Measurements from ENCODE around the gene C6orf132.
"Not testable (repeated sequence)": the region's sequence is repeated elsewhere in the genome, so short reads cannot be mapped to it uniquely, and the experiment has no call there.

The C6orf132 gene

GRCh38 chr6:42171813-42172581 lies 29.6 kb upstream of the C6orf132 start:
- no peak for DNase-seq (ENCODE audit: low read depth)
- H3K4me3 ChIP-seq (ENCODE audit: control insufficient read depth, low read depth, low read length), result no peak overlapping the region
- TF ChIP-seq CTCF (conservative IDR thresholded peaks at IDR 0.05; ENCODE audit: control insufficient read depth, insufficient read depth, low read depth, low read length), result no peak

GRCh38 chr6:42169780-42170179 lies 27.4 kb upstream of the C6orf132 start:
- not testable (repeated sequence) for DNase-seq (ENCODE audit: low read depth); H3K4me3 ChIP-seq (ENCODE audit: control insufficient read depth, low read depth, low read length)

GRCh38 chr6:42168650-42169049 lies 26.2 kb upstream of the C6orf132 start:
- peak; percentile 4 for TF ChIP-seq CTCF (conservative IDR thresholded peaks at IDR 0.05; ENCODE audit: control insufficient read depth, insufficient read depth, low read depth, low read length)
- DNase-seq (ENCODE audit: low read depth), result no peak
- H3K4me3 ChIP-seq (ENCODE audit: control insufficient read depth, low read depth, low read length), result no peak overlapping the region

- DNase-seq (ENCODE audit: low read depth), result peak; percentile 66
- TF ChIP-seq CTCF (conservative IDR thresholded peaks at IDR 0.05; ENCODE audit: control insufficient read depth, insufficient read depth, low read depth, low read length), result peak; percentile 95
Observed at GRCh38 chr6:42166444-42167141, 24.2 kb upstream of the C6orf132 start.

GRCh38 chr6:42165016-42165415 lies 22.6 kb upstream of the C6orf132 start:
- TF ChIP-seq CTCF (conservative IDR thresholded peaks at IDR 0.05; ENCODE audit: control insufficient read depth, insufficient read depth, low read depth, low read length), result no peak
- DNase-seq (ENCODE audit: low read depth), result peak; percentile 54
- H3K4me3 ChIP-seq (ENCODE audit: control insufficient read depth, low read depth, low read length), result no peak overlapping the region

More at GRCh38 chr6:42166444-42167141, 24.2 kb upstream of the C6orf132 start:
- no peak overlapping the region for H3K4me3 ChIP-seq (ENCODE audit: control insufficient read depth, low read depth, low read length)

GRCh38 chr6:42163981-42164380 lies 21.6 kb upstream of the C6orf132 start:
- TF ChIP-seq CTCF (conservative IDR thresholded peaks at IDR 0.05; ENCODE audit: control insufficient read depth, insufficient read depth, low read depth, low read length), result no peak
- H3K4me3 ChIP-seq (ENCODE audit: control insufficient read depth, low read depth, low read length), result no peak overlapping the region
- no peak for DNase-seq (ENCODE audit: low read depth)

- no peak for DNase-seq (ENCODE audit: low read depth)
- no peak for TF ChIP-seq CTCF (conservative IDR thresholded peaks at IDR 0.05; ENCODE audit: control insufficient read depth, insufficient read depth, low read depth, low read length)
- no peak overlapping the region for H3K4me3 ChIP-seq (ENCODE audit: control insufficient read depth, low read depth, low read length)
Observed at GRCh38 chr6:42162812-42163211, 20.4 kb upstream of the C6orf132 start.
